ENCODE measurements around the gene CASP1.

The CASP1 gene

DNA sequence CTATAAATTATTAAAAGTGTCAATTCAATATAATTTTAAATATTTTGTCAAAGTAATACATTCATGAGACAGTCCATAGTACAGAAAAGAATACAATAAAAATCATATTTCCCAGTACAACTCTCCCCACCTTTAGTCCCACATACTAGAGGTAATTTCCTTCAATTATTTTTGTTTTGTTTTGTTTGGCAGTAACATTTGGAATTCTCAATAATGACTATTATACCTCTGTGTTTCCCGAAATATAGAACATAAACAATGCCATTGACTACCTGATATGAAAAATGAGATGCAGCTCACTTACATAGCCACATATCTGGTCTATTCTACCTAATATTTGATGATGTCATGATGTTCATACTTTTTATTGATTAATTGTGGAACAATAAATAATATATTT is 42.2 kb downstream of the CASP1 start:
- TF ChIP-seq YY1 (IDR thresholded peaks at IDR 0.05; ENCODE audit: low read depth) (no peak), EGR1 (IDR thresholded peaks at IDR 0.05) (no peak), CREB1 (IDR thresholded peaks at IDR 0.05; ENCODE audit: low read depth) (no peak), NFIC (IDR thresholded peaks at IDR 0.05) (no peak), FOXM1 (IDR thresholded peaks at IDR 0.05; ENCODE audit: borderline replicate concordance, low read depth) (no peak), TAF1 (IDR thresholded peaks at IDR 0.05; ENCODE audit: low read depth) (no peak), EP300 (IDR thresholded peaks at IDR 0.05; ENCODE audit: borderline replicate concordance) (no peak), TEAD4 (IDR thresholded peaks at IDR 0.05) (no peak), ZBTB7A (IDR thresholded peaks at IDR 0.05; ENCODE audit: low read depth) (no peak), CEBPB (IDR thresholded peaks at IDR 0.05) (no peak), TCF12 (IDR thresholded peaks at IDR 0.05; ENCODE audit: low read depth) (no peak), RAD21 (IDR thresholded peaks at IDR 0.05; ENCODE audit: low read depth) (no peak)
- TF ChIP-seq, protein P1, sequence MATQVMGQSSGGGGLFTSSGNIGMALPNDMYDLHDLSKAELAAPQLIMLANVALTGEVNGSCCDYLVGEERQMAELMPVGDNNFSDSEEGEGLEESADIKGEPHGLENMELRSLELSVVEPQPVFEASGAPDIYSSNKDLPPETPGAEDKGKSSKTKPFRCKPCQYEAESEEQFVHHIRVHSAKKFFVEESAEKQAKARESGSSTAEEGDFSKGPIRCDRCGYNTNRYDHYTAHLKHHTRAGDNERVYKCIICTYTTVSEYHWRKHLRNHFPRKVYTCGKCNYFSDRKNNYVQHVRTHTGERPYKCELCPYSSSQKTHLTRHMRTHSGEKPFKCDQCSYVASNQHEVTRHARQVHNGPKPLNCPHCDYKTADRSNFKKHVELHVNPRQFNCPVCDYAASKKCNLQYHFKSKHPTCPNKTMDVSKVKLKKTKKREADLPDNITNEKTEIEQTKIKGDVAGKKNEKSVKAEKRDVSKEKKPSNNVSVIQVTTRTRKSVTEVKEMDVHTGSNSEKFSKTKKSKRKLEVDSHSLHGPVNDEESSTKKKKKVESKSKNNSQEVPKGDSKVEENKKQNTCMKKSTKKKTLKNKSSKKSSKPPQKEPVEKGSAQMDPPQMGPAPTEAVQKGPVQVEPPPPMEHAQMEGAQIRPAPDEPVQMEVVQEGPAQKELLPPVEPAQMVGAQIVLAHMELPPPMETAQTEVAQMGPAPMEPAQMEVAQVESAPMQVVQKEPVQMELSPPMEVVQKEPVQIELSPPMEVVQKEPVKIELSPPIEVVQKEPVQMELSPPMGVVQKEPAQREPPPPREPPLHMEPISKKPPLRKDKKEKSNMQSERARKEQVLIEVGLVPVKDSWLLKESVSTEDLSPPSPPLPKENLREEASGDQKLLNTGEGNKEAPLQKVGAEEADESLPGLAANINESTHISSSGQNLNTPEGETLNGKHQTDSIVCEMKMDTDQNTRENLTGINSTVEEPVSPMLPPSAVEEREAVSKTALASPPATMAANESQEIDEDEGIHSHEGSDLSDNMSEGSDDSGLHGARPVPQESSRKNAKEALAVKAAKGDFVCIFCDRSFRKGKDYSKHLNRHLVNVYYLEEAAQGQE (IDR thresholded peaks at IDR 0.05; ENCODE audit: low read depth): no peak
- TF ChIP-seq, protein P2, sequence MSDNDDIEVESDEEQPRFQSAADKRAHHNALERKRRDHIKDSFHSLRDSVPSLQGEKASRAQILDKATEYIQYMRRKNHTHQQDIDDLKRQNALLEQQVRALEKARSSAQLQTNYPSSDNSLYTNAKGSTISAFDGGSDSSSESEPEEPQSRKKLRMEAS (IDR thresholded peaks at IDR 0.05): no peak
- TF ChIP-seq, protein P3, sequence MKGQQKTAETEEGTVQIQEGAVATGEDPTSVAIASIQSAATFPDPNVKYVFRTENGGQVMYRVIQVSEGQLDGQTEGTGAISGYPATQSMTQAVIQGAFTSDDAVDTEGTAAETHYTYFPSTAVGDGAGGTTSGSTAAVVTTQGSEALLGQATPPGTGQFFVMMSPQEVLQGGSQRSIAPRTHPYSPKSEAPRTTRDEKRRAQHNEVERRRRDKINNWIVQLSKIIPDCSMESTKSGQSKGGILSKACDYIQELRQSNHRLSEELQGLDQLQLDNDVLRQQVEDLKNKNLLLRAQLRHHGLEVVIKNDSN (IDR thresholded peaks at IDR 0.05): no peak

DNA sequence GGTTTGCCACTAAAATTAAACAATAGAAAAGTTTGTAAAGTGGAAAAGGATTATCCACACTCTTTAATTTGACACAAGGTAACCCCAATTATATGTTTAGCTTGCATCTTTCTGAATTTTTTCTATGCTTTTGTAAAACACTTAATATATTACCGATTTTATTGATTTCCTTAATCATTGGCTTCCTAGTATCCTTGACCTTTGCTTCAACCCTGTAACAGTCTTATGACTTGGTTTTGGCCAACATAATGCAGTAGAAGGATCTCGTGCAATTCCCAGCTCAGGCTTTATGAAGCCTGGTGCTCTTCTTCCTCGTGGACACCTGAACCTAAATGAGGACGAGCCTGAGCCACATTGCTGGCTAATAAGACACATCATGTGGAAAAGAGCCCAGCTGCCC is 43.0 kb downstream of the CASP1 start:
- TF ChIP-seq, protein P1 (IDR thresholded peaks at IDR 0.05; ENCODE audit: low read depth): no peak
- no peak for TF ChIP-seq EP300 (IDR thresholded peaks at IDR 0.05; ENCODE audit: borderline replicate concordance)
- no peak for TF ChIP-seq FOXM1 (IDR thresholded peaks at IDR 0.05; ENCODE audit: borderline replicate concordance, low read depth)
- no peak for TF ChIP-seq TAF1 (IDR thresholded peaks at IDR 0.05; ENCODE audit: low read depth)
- no peak for TF ChIP-seq YY1 (IDR thresholded peaks at IDR 0.05; ENCODE audit: low read depth)
- no peak for TF ChIP-seq NFIC (IDR thresholded peaks at IDR 0.05)
- no peak for TF ChIP-seq ZBTB7A (IDR thresholded peaks at IDR 0.05; ENCODE audit: low read depth)
- no peak for TF ChIP-seq TEAD4 (IDR thresholded peaks at IDR 0.05)

DNA sequence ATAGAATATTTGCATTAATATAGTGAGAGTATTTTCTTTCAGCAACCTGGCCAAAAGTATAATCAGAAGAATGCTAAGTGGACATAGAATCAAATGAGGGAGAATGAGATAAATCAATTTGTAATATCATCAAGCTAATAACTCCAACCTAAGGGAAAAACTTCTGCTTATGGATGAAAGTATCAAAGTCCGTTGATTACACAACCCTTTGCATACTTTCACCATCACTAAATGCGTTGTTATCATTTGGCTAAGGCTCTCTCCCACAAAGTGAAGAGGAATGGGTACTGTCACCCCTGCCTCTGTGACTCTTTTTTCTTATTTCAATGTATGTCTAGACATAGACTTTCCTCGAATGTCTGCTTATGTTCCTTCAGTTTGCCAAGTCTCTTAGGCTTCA is 50.1 kb downstream of the CASP1 start:
- TF ChIP-seq, protein P1 (IDR thresholded peaks at IDR 0.05; ENCODE audit: low read depth): no peak
- TF ChIP-seq RAD21 (IDR thresholded peaks at IDR 0.05; ENCODE audit: low read depth) (no peak), EP300 (IDR thresholded peaks at IDR 0.05; ENCODE audit: borderline replicate concordance) (no peak), FOXM1 (IDR thresholded peaks at IDR 0.05; ENCODE audit: borderline replicate concordance, low read depth) (no peak), NFIC (IDR thresholded peaks at IDR 0.05) (no peak), YY1 (IDR thresholded peaks at IDR 0.05; ENCODE audit: low read depth) (no peak), TAF1 (IDR thresholded peaks at IDR 0.05; ENCODE audit: low read depth) (no peak), ZBTB7A (IDR thresholded peaks at IDR 0.05; ENCODE audit: low read depth) (no peak), TEAD4 (IDR thresholded peaks at IDR 0.05) (no peak), EGR1 (IDR thresholded peaks at IDR 0.05) (no peak), CREB1 (IDR thresholded peaks at IDR 0.05; ENCODE audit: low read depth) (no peak)
- TF ChIP-seq, protein P2 (IDR thresholded peaks at IDR 0.05): no peak

DNA sequence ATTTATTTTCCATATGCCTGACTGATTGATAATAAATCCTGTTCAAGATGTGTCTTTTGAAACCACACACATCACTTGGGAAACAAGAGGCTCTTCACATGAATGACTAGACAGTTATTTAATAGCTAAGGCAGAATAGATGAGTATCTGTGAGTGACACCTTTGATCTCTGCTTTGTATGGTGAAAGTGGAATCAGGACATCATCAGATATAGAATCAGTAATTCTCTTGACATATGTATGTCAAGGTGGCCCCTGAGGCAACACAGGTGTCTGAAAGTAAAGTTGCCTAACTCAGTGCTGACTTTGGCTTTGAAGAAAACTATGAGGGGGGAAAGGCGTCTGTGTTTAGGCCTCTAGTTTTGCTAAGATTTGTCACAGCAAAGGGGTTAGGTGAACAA is 55.1 kb downstream of the CASP1 start:
- TF ChIP-seq CEBPB (IDR thresholded peaks at IDR 0.05) (no peak), TCF12 (IDR thresholded peaks at IDR 0.05; ENCODE audit: low read depth) (no peak), ZBTB7A (IDR thresholded peaks at IDR 0.05; ENCODE audit: low read depth) (no peak), TAF1 (IDR thresholded peaks at IDR 0.05; ENCODE audit: low read depth) (no peak), NFIC (IDR thresholded peaks at IDR 0.05) (no peak), CREB1 (IDR thresholded peaks at IDR 0.05; ENCODE audit: low read depth) (no peak), TEAD4 (IDR thresholded peaks at IDR 0.05) (no peak), RAD21 (IDR thresholded peaks at IDR 0.05; ENCODE audit: low read depth) (no peak), FOXM1 (IDR thresholded peaks at IDR 0.05; ENCODE audit: borderline replicate concordance, low read depth) (no peak), EP300 (IDR thresholded peaks at IDR 0.05; ENCODE audit: borderline replicate concordance) (no peak), EGR1 (IDR thresholded peaks at IDR 0.05) (no peak)
- TF ChIP-seq, protein P3 (IDR thresholded peaks at IDR 0.05): no peak
- TF ChIP-seq, protein P1 (IDR thresholded peaks at IDR 0.05; ENCODE audit: low read depth): no peak

All from Ishikawa (cell line).